Measurements from ENCODE around the gene EPHB1.

The EPHB1 gene

DNA sequence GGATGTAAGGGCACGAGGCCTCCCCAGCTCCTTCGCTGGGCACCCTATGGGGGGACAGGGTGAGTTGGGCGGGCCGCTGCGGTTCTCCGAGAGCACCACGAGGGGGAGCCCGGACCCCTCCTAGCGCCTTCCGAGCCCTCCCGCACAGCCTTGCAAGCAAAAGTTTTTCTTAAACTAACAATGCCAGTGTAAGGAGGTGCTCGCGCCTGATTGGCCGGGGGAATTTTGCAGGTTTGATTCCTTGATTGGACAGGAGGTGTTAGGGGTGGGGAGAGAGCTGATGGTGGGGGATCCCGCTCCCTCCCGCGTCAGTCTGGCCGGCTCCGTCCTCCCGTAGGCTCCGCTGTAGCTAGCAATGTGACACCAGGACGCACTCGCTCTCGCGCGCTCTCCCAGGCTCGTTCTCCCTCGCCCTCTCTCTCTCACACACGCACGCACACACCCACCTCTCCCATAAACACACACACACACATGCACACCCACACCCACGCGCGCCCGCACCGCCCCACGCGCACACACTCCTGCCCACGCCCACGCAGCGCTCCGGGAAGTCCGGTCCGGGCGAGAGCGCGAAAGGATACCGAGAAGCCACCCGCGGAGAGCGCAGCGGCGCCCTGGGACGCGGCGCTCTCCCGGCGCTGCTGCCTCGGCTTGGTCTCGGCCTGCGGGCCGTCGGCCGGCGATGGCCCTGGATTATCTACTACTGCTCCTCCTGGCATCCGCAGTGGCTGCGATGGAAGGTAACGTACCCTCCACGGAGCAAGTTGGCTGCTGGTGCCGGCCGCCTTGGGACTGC lies at the start of gene EPHB1:
Gene EPHB1 (plus strand): TSS at position 311 of the 796 bp plus-strand sequence.
- DNase-seq (ENCODE audit: low read depth in 2 of 2), result peak; percentile 51 to 54

DNA sequence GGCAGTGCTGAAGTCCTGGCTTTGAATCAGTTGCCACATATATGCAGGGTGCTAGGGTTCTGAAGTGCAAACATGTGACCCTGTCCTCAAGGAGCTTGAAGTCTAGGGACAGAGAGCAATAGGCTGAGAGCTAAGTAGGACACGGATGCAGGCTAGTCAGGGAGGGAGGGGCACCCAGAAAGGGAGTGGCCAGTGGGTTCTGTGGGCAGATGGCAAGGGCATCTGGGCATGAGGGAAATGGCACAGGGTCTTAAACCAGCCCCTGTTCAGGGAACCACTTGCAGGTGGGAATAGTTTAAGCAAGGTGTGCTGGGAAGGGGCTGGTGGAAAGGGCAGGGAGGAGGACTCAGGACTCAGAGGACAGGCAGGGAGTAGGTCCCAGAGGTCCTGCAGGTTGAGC lies 46.4 kb upstream of the EPHB1 start:
- DNase-seq (ENCODE audit: low read depth in 2 of 2), result no peak

DNA sequence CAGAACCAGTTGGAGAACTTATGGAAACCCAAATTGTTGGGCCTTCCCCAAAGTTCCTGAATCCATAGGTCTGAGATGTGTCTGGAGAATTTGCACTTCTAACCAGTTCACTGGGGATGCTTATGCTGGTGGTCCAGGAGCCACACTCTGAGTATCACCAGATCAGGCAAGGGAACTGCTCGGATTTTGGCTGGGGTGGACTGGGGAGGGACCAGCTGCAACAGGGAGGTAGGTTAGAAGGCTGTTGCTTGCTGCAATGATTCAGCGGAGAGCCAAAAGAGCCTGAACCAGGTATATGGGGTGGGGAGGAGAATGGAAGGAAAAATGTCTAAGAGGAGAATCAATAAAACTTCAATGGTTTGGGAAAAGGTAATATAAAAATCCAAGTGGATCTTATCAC lies 45.9 kb upstream of the EPHB1 start:
- DNase-seq (ENCODE audit: low read depth in 2 of 2), result no peak

DNA sequence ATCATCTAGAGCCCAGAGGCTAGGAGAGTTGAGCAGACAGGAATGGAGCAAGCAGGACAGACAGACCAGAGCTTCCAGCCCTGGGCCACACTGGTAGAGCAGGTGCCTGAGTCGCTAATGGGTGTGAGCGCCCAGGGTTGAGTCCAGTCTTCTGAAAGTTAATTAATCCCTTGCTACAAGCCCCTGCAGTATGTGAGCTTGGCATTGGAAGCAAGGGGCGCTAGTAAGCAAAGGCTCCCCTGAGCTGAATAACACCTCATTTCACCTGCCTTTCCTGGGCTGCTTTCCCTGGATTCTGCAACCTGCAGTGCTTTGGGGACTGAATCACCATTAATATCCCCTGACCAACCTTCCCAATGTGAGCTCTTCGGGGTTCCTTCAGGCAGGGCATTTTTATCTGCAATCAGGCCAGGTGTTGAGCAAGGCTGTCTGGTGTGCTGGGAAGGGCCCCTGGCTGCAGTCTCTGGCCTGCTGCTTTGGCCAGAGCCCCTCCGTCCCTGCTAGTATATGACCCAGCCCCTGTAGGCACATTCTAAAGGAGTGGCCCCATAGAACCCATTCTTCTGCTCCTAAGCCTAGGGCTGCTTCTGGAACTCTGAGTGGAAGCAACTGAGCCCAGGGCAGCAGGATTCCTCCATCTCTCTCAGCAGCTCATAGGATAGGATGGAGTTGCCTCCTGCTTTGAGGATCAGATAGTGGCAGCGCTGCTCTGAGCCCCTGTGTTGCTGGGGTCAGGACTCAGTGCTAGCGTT lies 45.1 kb upstream of the EPHB1 start:
- no peak for DNase-seq (ENCODE audit: low read depth in 2 of 2)

DNA sequence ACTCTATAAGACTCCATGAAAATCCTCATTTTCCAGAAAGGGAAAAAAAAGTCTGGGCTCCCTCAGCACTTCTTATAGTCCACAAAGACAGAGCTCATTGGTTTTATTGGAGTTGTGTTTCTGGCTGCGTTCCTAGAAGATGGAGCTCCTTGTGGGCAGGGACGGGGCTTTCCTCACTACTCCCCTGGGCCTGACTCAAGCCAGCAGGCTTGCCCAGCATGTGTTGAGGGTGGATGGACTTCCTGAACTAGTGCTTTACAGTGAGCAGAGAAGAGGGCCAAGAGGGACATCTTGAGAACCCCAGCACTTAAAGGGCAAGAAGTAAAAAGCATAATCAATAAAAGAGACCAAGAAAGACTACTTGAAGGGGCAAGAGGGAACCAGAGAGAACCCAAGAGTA lies 43.2 kb upstream of the EPHB1 start:
- DNase-seq (ENCODE audit: low read depth in 2 of 2), result no peak

DNA sequence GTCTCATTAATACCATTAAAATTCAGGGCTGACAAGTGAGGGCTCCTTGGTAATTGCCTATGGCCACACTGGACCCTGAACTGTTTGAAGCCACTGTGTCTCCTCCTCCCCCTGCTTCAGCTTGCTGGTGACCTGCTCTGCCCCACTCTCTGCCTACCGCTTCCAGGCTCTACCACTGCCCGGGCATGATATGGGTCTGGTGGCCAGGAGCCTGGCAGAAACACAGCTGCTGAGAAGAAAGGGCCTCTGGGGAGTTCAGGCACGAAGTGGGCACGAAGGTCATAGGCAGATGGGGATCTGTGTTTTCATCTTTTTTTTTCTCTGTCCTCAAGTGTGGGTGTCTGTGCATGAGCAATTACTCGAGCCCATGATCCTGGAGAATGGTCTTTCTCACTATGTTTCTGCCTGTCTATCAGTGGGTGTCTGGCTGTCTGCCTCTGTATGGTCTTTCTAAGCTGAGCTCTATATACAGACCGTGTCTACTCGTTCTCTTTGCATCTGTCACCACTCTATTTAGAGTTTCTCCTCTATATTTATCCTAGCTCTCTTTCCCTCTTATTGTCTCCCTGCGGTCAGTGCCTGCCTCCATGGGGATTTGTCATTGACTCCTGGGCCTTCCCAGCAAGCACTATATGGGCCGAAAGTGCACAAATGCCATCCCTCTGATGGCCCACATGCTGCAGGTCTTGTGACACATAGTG lies 42.1 kb upstream of the EPHB1 start:
- no peak for DNase-seq (ENCODE audit: low read depth in 2 of 2)

DNA sequence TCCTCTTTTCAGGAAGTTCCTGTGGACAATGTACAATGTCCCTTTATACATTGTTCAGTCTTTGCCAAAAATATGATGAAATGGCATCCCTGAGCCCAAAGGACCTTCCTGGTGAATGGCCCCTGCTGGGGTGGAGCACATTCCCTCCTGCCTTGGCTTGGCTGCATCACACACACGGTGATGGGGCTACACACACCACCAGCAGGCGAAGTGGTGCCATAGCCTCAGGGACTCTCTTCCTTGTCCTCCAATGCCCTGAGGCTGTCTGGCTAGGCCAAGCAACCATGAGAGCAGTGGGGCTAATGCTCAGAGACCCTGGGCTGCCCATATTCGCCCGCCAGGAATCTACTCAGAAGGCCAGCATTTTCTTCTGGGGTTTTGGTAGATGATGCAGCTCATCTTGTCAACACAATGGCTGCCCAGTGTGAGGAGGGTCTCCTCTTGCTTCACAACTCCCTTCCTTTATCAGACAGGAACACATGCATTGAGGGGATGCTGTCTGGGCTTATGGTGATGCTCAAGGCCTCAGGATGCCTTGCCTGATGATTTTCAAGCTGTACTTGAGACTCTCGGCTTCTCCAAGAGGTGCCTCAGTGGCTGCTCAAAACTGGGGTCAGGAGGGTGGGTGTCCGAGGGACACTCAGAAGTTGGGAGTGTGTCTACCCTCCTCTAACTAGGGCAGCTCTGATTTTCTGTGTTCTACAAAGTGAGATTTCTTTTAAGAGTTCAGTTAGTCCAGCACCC lies 40.9 kb upstream of the EPHB1 start:
- no peak for DNase-seq (ENCODE audit: low read depth in 2 of 2)

DNA sequence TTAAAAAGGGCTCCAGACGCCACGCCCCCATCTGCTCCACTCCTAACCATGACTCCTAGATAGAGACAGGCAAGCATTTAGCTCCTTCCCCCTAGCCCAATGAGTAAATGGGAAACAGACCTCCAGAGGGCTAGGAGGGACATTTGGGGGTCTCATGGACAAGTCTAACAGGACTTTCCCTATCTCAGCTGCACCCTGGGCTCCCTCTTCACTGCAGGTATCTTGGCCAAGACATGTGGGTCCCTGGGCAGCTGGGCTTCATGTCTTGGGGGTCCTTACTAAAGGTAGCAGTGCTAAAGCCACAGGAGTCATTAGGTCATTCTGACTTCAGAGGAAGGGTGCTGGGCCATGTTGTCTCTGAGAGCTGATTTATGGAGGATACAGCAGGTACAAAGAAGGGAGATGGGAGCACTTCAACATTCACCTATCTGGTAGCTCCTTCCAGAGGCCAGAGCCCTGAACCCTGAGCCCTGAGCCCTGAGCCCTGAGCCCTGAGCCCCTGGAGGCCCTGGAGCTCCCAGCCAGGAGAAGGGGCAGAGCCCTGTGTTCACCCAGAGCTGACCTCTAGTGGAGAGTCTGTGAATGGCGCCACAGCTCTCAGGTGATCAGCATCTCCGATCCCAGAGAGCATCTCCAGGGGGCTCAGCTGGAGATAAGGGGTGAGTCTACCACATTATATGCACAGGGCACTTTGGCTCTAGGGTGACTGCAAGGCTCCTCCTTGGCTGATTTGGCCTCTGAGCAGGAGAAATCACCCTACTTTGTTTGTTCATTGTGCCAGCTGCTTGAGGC lies 40.1 kb upstream of the EPHB1 start:
- DNase-seq (ENCODE audit: low read depth in 2 of 2), result peak; percentile 1 to 12

DNA sequence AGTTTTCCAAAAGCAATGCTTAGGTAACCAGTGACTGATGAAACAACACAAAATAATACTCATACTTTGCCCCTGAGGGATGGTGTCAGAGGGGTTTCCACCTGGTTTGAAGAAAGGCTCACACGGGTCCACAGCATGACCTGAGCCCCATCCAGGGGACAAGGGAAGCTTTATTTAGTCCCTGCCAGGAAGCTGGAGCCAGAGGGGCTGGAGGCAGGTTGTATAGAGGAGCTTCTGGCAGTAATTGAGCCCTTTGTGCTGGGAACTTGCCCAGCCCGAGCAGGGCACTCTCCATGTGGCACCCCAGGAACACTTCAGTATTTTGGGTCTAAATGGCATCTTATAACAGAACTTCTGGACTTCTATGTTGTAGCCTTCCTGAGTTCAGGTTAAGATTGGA lies 39.2 kb upstream of the EPHB1 start:
- no peak for DNase-seq (ENCODE audit: low read depth in 2 of 2)

DNA sequence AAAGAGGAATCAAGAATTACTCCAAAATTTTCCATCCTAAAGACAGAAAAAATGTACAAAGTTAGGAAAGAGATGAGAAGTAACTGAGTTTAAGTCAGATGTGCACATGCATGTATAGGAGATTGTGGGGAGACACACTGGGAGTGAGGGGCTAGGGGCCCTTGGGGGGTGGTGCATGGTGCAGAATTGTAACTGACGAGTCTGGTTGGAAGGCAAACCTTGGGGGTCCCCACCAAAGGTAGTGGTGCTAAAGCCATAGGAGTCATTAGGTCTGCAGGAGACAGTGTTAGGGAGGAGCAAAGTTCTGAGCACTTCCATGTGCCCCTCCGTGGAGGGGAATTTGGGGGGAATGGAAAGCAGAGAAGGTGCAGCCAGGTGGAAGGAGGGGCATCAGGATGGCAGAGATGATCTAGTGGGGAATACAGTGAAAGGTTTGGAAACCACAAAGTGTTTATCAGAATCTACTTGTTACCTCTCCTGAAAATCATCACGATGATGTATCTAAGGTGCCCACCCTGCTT lies 37.5 kb upstream of the EPHB1 start:
- no peak for DNase-seq (ENCODE audit: low read depth in 2 of 2)

DNA sequence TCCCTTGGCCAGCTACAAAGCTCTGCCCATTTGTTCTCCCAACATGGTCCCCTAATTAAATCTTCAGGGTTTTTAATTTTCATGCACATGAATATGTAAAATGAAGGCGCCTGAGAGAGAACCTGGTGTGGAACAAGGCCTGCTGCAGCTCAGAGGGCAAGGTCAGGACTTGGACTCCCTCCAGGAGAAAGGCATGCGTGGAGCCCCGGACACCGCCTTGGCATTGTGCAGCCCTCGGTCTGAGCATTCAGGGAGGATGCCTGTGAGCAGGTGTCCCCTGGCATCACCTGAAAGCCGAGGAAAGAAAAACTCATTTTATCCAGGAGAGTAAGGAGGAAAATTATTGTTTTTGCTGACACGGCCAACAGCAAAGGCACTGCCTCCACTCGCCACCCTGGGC lies 33.8 kb upstream of the EPHB1 start:
- DNase-seq (ENCODE audit: low read depth in 2 of 2), result no peak

DNA sequence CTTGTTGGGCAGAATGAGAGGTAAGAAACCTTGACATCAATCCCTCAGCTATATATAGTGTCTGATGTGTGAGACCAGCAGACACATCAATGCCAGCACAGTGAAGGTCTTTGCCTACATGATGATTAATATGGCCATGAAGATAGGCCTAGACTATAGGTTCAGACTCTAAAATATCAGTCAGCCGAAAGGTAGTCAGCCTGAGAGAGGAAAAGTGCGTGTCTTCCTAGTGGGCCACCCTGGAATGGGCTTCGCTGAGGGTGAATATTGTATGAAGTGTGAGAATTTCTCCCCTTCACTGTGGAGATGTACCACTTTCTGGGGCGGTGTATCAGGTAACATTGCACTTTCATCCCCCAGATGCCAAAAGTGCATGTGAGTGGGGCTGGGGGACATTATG lies 33.0 kb upstream of the EPHB1 start:
- no peak for DNase-seq (ENCODE audit: low read depth in 2 of 2)

DNA sequence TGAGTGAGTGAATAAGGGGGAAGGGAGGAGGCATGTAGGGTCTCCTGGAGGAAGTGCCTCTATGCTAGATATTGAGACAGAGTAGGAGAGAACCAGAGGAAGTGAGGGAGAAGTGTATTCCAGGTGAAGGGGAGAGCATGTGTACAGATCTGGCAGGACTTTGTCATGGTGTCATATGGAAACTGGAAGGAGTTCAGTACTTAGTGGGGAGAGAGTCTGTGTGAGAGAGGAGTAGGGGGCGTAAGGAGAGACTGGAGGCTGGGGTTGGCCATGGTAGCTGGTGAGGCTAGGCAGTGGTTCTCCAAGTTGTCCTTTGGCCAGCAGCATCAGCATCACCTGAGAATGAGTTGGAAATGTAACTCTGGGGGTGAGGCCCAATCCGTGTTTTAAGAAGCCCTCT lies 29.6 kb upstream of the EPHB1 start:
- no peak for DNase-seq (ENCODE audit: low read depth in 2 of 2)

DNA sequence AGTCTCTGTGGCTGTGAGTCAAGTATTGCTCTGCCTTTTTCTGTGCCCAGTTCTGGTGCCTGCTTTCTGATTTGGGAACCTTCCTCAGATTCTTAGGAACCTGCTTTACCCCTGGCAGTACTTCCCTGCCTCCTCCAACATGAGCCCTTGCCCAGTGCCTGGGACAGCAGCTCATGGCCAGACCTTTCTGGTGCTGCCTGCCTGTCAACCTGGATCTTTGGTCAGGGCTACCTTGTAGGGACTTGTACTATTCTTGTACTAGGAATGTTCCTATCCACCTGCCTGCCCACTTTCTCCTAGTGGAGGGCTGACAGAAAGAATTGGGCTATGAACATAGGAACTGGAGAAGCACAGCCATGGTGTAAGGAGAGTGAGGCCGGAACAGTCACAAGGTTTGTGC lies 28.8 kb upstream of the EPHB1 start:
- DNase-seq (ENCODE audit: low read depth in 2 of 2), result no peak

DNA sequence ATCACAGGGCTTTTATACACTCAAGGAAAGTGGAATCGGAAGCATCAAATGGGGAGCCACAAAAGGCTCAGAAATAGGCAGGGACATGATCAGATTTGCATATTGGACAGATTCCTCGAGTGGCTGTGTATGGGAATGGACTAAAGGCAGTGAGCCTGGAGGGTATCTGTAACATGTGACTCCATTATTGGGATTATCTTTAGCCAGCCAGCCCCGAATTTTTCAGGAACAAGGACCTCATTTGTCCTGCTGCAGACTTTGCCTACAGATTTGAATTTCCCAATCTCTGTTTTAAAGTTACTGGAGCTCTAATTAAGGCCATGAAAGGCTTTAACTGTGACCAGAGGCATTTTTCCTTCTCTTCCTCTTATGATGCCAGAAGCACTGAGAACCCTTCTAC lies 26.9 kb upstream of the EPHB1 start:
- DNase-seq (ENCODE audit: low read depth in 2 of 2), result no peak

DNA sequence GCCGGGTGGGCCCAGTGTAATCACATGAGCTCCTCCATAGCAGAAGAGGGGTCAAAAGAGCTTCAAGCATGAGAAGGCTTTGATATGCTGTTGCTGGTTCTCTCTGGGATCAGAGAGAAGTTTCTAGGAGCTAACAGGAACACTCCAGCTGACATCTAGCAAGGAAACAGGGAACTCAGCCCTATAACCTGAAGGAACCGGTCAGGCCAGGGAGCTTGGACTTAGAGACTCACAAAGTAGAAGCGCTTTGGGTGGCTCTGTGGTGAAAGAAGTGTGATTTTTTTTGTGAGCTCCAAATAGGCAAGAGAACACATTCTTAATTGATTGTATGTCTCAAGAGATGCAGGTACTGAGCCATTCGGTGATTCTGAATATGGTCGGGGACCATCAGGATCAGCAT lies 26.2 kb upstream of the EPHB1 start:
- no peak for DNase-seq (ENCODE audit: low read depth in 2 of 2)

DNA sequence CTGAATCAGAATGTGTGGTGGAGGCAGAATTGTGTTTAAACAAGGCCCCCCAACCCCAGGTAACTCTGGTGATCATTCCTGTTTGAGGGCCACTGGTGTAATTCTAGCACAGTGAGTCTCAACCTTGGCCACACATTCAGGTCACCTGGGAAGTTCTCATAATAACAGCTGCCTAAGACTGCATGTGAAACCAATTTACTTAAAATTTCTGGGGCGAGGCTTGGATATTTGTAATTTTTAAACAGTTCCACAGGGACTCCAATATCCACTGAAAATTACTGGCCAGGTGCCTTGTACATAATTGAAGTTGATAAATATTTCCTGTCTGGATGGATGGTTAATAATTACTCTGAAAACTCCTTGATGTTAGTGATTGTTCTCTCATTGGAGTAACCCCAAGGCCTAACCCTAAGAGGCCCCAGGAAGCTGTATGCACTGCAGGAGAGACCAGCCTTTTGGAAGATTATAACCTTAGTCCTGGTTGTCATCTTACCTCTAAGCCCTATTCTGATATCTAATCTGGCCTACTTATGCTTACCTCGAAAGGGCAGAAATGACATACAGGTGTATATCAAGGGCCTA lies 25.7 kb upstream of the EPHB1 start:
- no peak for DNase-seq (ENCODE audit: low read depth in 2 of 2)

DNA sequence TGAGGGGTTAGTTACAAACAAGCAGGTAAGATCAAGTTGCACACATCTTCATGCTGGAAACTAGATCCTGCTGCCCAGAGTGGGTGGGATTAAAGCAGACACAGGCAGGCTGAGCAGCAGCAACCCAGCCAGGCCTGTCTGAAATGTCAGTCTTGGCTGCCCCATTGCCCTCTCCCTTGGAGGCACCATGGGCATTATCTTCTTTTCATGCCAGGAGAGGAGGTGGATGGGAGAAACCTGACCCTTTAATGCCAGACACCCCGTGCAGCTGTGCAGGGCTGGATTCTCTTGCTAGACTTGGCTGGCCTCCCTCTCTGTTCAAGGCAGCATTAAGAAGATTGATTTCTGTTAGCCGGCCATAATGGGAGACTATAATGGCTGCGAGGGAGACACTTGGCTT lies 23.0 kb upstream of the EPHB1 start:
- DNase-seq (ENCODE audit: low read depth in 2 of 2), result no peak

DNA sequence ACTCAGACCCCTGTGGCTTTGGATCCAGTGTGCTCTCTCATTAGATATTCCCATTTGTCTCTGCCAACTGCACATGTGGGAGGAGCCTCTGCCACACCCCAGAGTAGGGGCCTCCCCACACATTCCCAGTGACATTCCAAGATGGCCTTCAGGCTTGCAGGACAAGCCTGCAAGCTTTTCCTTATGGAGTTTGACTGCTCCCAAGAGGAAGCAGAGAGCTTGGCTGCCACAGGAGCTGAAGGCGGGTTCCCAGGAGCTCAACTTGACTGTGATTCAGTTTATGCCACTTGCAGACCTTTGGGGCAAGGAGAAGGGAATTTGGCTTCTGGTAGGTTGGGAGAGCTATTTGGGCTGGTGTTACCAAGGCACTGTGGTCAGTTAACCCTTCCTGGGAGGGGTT lies 22.5 kb upstream of the EPHB1 start:
- DNase-seq (ENCODE audit: low read depth in 2 of 2), result no peak

DNA sequence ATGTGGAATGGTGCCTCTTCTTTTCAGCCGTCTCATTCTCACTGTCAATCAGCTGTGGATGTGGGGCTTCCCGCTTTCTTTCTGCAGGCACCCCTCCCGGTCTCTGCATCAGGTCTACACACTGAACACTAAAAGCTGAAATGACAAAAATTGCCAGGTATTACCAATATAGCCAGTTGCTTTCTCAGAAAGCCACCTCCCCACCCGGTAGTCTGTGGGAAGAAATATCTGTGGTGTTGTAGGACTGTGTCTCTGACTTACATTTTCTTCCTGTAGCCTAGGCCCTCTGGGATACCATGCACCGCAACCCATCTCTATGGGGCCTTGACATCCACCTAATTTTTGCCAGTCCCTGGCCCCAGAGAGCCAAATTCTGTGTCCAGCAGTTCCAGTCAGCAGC lies 19.2 kb upstream of the EPHB1 start:
- DNase-seq (ENCODE audit: low read depth in 2 of 2), result no peak

DNA sequence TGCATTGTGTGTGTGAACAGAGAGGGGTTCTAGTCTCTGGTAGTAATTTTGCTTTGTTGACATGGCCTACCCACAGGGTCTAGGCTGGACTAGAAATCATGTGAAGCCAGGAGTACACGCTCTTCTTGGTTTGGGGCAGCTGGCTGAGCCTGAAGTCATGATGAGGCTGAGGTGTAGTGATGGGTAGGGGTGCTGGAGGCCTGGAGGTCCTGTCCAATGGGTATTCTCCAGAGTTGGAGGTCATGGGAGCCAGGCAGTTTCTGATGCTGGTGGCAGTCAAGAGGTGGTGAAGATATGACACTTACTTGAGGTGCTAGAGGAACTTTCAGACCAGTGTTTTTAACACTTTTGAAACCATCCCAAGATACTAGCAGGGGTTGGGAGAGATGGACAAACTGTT lies 18.5 kb upstream of the EPHB1 start:
- no peak for DNase-seq (ENCODE audit: low read depth in 2 of 2)

All from stimulated activated CD8-positive, alpha-beta memory T cell treated with anti-CD3 and anti-CD28 coated beads, Interleukin-15, amount 100 ng/mL, for 48 hours (primary cell).